K562 (cell line): ENCODE results near the gene NCAPD2. TPM values are rescaled to one million over a fixed set of nuclear protein-coding genes. Genes with fewer than 3 reads are reported as not detected.

Experiments used
- ATAC-seq: fragments of 200-7000 bp; cut with Tn5 transposase; 3 replicates; pipeline ENCODE4 v1.9.1; 2020; ENCODE audit warnings: moderate library complexity
- BruUV-seq: library from RNA; stranded (reverse); fragments of 400-500 nt; replicated peaks from 2 replicates; lab custom pipeline; 2021; lab: Mats Ljungman, UMichigan
- CTCF ChIA-PET: fragments of 300-600 bp; formaldehyde crosslinking; extraction: SDS; loops from one replicate; lab custom pipeline; 2021; ENCODE audit warnings: low intra/inter-chr PET ratio; lab: Yijun Ruan, JAX
- POLR2A ChIA-PET: fragments of 300-600, 350-650 bp; sonication (Branson Sonifier 250); formaldehyde crosslinking; extraction: SDS; loops from one replicate; lab custom pipeline; 2021; ENCODE audit warnings: antibody characterized with exemption, inconsistent platforms; lab: Yijun Ruan, JAX
- DNase-seq, 4 experiments: peaks; one replicate each; pipeline versions ENCODE4 v3.0.0 to v3.0.0-alpha.2; 2011 to 2018; ENCODE audit warnings: low spot score in 3 of 4, mixed read lengths in 3 of 4; ENCODE audit errors: extremely low read depth in 1 of 4
- FAIRE-seq: peaks from 2 replicates; lab custom pipeline; 2011; peaks lifted over from hg19 to GRCh38; lab: Jason Lieb, UNC
- H2AFZ ChIP-seq: 2 replicates; pipeline ENCODE4 v1.6.0; 2011; ENCODE audit warnings: low read depth, low read length, control low read depth, inconsistent platforms
- H3K27ac ChIP-seq: fragments of 200-600 bp; 3 replicates; pipeline ENCODE4 v1.8.0; 2011; ENCODE audit warnings: low read depth, mild to moderate bottlenecking, control low read depth, inconsistent platforms, low read length, moderate library complexity, mixed read lengths; ENCODE audit errors: extremely low read depth
- H3K27me3 ChIP-seq, 2 experiments: fragments of 300-600 bp in 1 of 2; 2 replicates in 1 of 2; 3 replicates in 1 of 2; pipeline versions ENCODE4 v1.6.0 to v1.8.0; 2011; ENCODE audit warnings: inconsistent platforms in 2 of 2, low read length in 2 of 2, mild to moderate bottlenecking in 1 of 2, mixed read lengths in 1 of 2, moderate library complexity in 1 of 2; ENCODE audit not compliant: control insufficient read depth in 2 of 2, insufficient read depth in 2 of 2
- H3K36me3 ChIP-seq: fragments of 300-600 bp; 3 replicates; pipeline ENCODE4 v1.8.0; 2011; ENCODE audit warnings: mild to moderate bottlenecking, low read length, inconsistent platforms; ENCODE audit not compliant: control insufficient read depth, insufficient read depth
- H3K4me1 ChIP-seq, 2 experiments: fragments of 200-600 bp in 1 of 2; replicated peaks in 1 of 2; 2 replicates in 1 of 2; 3 replicates in 1 of 2; pipeline versions ENCODE4 v1.5.1 to v1.8.0; 2011; ENCODE audit warnings: inconsistent platforms in 2 of 2, low read length in 2 of 2, mild to moderate bottlenecking in 1 of 2, mixed read lengths in 1 of 2, moderate library complexity in 1 of 2; ENCODE audit not compliant: control insufficient read depth in 2 of 2, insufficient read depth in 2 of 2
- H3K4me2 ChIP-seq: 2 replicates; pipeline ENCODE4 v1.6.1; 2011; ENCODE audit warnings: low read length, control low read depth, inconsistent platforms, mixed read lengths; ENCODE audit not compliant: insufficient read depth
- H3K4me3 ChIP-seq: fragments of 200-600 bp; sonication (generic), shearing (Covaris generic); 2 replicates; pipeline ENCODE4 v1.5.1; 2016; ENCODE audit warnings: control low read depth, inconsistent platforms
- H3K79me2 ChIP-seq: fragments of 200-600 bp; 3 replicates; pipeline ENCODE4 v1.8.0; 2011; ENCODE audit warnings: low read length, inconsistent platforms; ENCODE audit not compliant: control insufficient read depth, insufficient read depth
- H3K9ac ChIP-seq, 2 experiments: 2 replicates each; pipeline versions ENCODE4 v1.6.0 to v1.6.1; 2011; ENCODE audit warnings: low read depth in 2 of 2, low read length in 2 of 2, control low read depth in 1 of 2, inconsistent platforms in 1 of 2, mild to moderate bottlenecking in 1 of 2, mixed read lengths in 1 of 2; ENCODE audit not compliant: insufficient read depth in 1 of 2
- H3K9me1 ChIP-seq: one replicate; pipeline ENCODE4 v1.6.0; 2011; ENCODE audit warnings: inconsistent platforms, mild to moderate bottlenecking, low read length, moderate library complexity; ENCODE audit not compliant: control insufficient read depth, insufficient read depth
- H3K9me3 ChIP-seq: replicated peaks from 2 replicates; pipeline ENCODE4 v1.5.1; 2011; ENCODE audit warnings: low read depth, low read length, inconsistent platforms; ENCODE audit not compliant: control insufficient read depth, insufficient read depth
- H4K20me1 ChIP-seq: replicated peaks from 2 replicates; pipeline ENCODE4 v1.6.1; 2011; ENCODE audit warnings: low read length, inconsistent platforms, mixed read lengths; ENCODE audit not compliant: control insufficient read depth, insufficient read depth
- E2F3 ChIP-seq: fragments of 250-450 bp; sonication (Bioruptor Pico); IDR thresholded peaks from 2 replicates; pipeline ENCODE4 v1.4.0; 2020; ENCODE audit warnings: mild to moderate bottlenecking
- EGR1 ChIP-seq: fragments of 450-650 bp; conservative IDR thresholded peaks from 2 replicates; pipeline ENCODE4 v1.6.1; 2017; ENCODE audit warnings: mild to moderate bottlenecking
- FOXP1 ChIP-seq: sonication (generic); formaldehyde crosslinking; IDR thresholded peaks from 2 replicates; pipeline ENCODE4 v1.8.0; 2022; ENCODE audit warnings: mild to moderate bottlenecking, missing genetic modification reagents
- HDAC2 ChIP-seq: fragments of 450-650 bp; IDR thresholded peaks from 2 replicates; pipeline ENCODE4 v1.6.1; 2016; ENCODE audit warnings: mild to moderate bottlenecking
- SAP30 ChIP-seq: fragments of 200-600 bp; sonication (generic); IDR thresholded peaks from 2 replicates; pipeline ENCODE4 v1.6.1; 2012; ENCODE audit warnings: borderline replicate concordance, low read depth, mild to moderate bottlenecking, moderate library complexity, low read length, control low read depth, inconsistent platforms; ENCODE audit not compliant: insufficient read depth, poor library complexity, severe bottlenecking
- SMAD1 ChIP-seq: fragments of 150-350 bp; IDR thresholded peaks from 2 replicates; pipeline ENCODE4 v1.6.1; 2014; ENCODE audit warnings: low read length, low read depth; ENCODE audit not compliant: partially characterized antibody
- SRF ChIP-seq, 2 experiments: fragments of 250-450, 450-650 bp in 1 of 2; sonication (Bioruptor Pico) in 1 of 2; sonication (generic) in 1 of 2; formaldehyde crosslinking; IDR thresholded peaks; 2 replicates each; pipeline versions ENCODE4 v1.5.0 to v1.5.1; 2020 to 2022; ENCODE audit warnings: mild to moderate bottlenecking in 1 of 2, missing genetic modification reagents in 1 of 2
- THRAP3 ChIP-seq: fragments of 450-650 bp; IDR thresholded peaks from 2 replicates; pipeline ENCODE4 v1.6.1; 2016; ENCODE audit warnings: mild to moderate bottlenecking, inconsistent platforms, borderline replicate concordance
- ZBTB7A ChIP-seq: IDR thresholded peaks from 2 replicates; pipeline ENCODE4 v1.6.1; 2011; ENCODE audit warnings: low read depth, mild to moderate bottlenecking, low read length, moderate library complexity, borderline replicate concordance; ENCODE audit not compliant: control insufficient read depth
- ZNF239 ChIP-seq: fragments of 250-450 bp; sonication (Bioruptor Pico); IDR thresholded peaks from 2 replicates; pipeline ENCODE4 v1.4.0; 2020; ENCODE audit warnings: mild to moderate bottlenecking
- ZNF253 ChIP-seq: fragments of 250-450 bp; sonication (Bioruptor Pico); conservative IDR thresholded peaks from 2 replicates; pipeline ENCODE4 v1.6.1; 2021; ENCODE audit warnings: mild to moderate bottlenecking
- WGBS: fragments of 100-300 bp; shearing (Covaris generic); methylation state at CpG from one replicate; pipeline ENCODE4 v1.1.6; 2016; ENCODE audit warnings: low coverage, mixed read lengths; ENCODE audit not compliant: insufficient coverage; ENCODE audit errors: missing lambda C conversion rate; 5-methylcytosine and 5-hydroxymethylcytosine counted together
- in situ Hi-C: fragments of 300-500 bp; cut with MboI; formaldehyde crosslinking; loops from 4 replicates; pipeline ENCODE4 v1.15.0; 2018; ENCODE audit warnings: inconsistent platforms, mixed read lengths
- intact Hi-C: fragments of 100-400 bp; cut with micrococcal nuclease; formaldehyde crosslinking; loops from 2 replicates; pipeline ENCODE4 v1.14.2; 2022
- polyA plus RNA-seq, 8 experiments: library from polyadenylated mRNA; depleted of rRNA in 4 of 8; stranded (reverse) in 5 of 8; unstranded in 3 of 8; fragments of >200 nt; fragmentation: Nextera tagmentation in 2 of 8; fragmentation: Illumina TruSeq in 1 of 8; extraction: Ambion mirVana in 2 of 8; extraction: Trizol in 1 of 8; gene quantifications; 2 replicates each; pipeline versions ENCODE4 v1.2.1 to v1.2.3, GENCODE V29; 2011 to 2014; ENCODE audit warnings: inconsistent platforms in 1 of 8, missing spikeins in 1 of 8
- total RNA-seq, 7 experiments: library from RNA; depleted of rRNA in 6 of 7; stranded (reverse); fragments of >200 nt in 6 of 7; fragmentation: Illumina TruSeq in 2 of 7; extraction: Trizol in 2 of 7; gene quantifications; 2 replicates each; pipeline versions ENCODE4 v1.2.1 to v1.2.3, GENCODE V29; 2011 to 2021; ENCODE audit warnings: low replicate concordance in 1 of 7
- TF ChIP-seq, protein P1 (sequence below): fragments of 200-800 bp; sonication (Bioruptor generic); IDR thresholded peaks from 2 replicates; pipeline ENCODE4 v1.6.1; 2017; ENCODE audit warnings: missing genetic modification characterization, missing compliant biosample characterization

The NCAPD2 gene
- total and polyA plus RNA-seq, 9 of the 15 experiments (the other 6 are each of a cell fraction or from before 2014, with no cell fraction given): 16.9 to 93.7 (median 68.3) TPM

DNA sequence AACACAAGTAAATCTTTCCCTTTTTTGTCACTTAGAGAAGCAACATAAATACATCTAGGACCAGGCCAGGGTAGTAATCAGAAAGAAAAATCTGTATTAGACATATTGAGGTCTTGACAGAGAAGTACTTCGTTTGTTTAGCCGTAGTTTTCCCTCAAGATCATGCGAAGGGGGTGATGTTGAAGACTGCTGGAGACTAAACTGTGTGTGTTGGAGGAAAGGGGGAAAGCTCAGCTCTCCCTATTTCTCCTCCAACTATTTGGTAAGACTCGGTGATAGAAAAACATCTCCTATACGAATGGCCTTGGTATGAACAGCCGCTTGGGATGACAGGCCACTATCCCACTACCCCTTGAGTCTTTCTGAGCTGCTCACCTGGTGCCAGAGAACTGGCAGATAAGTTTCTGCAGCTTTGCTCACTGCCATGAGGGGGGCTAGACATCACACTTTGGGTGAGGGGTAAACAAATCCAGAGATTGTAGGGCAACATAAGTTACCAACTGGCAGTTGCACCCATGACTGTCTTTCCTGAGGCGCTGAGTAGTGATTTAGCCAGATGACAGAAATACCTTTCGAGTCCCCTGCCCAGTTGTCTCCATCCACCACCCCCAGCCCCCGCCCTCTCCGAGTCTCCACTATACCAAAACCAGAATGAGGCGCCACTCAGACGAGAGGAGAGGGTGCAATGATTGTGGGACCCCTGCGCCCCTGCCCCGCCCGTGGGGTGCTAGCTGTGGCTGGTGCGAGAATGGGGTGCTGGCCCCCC, 24.1 kb upstream of the NCAPD2 start:
- ChIA-PET POLR2A (interaction anchor here (0.6 to 2.3 kb wide), 20 partner anchors 8 to 474 kb away, joined by 3 to 12 read pairs (median 5); partner anchors contain the start of genes C12orf57, GAPDH, MRPL51 and RNU7-1), CTCF (no interaction called here)
- in situ Hi-C loops: loop anchor here (25.0 kb wide), 1 partner anchor 407 kb away; no protein-coding TSS in a partner anchor
- DNase-seq (peak in 1 of 4 experiments; percentile 46), FAIRE-seq (peak; percentile 15), ATAC-seq (peak; percentile 17; the same call in 2 of the 3 replicates)
- peak overlapping the region; percentile 86 for H2AFZ ChIP-seq
- no peaks in the 10 kb centered on the region for H3K27me3 ChIP-seq
- 38% methylated on average over 8 of the region's 16 CpGs for WGBS
- peaks cover 8% of the 10 kb centered on the region; the same call in 2 of the 3 replicates for H3K36me3 ChIP-seq
- H3K4me2 ChIP-seq: peak overlapping the region; percentile 84
- TSS peak; percentile 53 for BruUV-seq
- H4K20me1 ChIP-seq: no peaks in the 10 kb centered on the region
- H3K9me3 ChIP-seq: no peaks in the 10 kb centered on the region
- intact Hi-C loops: loop anchor here (5.0 kb wide), 1 partner anchor 132 kb away; no protein-coding TSS in a partner anchor
- TF ChIP-seq THRAP3 (no peak), EGR1 (peak; percentile 28; the same call in 1 of the 2 replicates), SMAD1 (no peak), SAP30 (peak; percentile 13), HDAC2 (no peak), ZNF239 (no peak), FOXP1 (no peak), SRF (CRISPR knock-in tag; IDR thresholded peaks at IDR 0.05) (no peak), ZNF253 (CRISPR knock-in tag) (no peak), E2F3 (no peak), ZBTB7A (peak; percentile 41; the same call in 1 of the 2 replicates)
- TF ChIP-seq, protein P1, sequence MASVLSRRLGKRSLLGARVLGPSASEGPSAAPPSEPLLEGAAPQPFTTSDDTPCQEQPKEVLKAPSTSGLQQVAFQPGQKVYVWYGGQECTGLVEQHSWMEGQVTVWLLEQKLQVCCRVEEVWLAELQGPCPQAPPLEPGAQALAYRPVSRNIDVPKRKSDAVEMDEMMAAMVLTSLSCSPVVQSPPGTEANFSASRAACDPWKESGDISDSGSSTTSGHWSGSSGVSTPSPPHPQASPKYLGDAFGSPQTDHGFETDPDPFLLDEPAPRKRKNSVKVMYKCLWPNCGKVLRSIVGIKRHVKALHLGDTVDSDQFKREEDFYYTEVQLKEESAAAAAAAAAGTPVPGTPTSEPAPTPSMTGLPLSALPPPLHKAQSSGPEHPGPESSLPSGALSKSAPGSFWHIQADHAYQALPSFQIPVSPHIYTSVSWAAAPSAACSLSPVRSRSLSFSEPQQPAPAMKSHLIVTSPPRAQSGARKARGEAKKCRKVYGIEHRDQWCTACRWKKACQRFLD: 0 out of 2 replicates have a peak, but pooled peaks have one; percentile 36
- H3K4me1 ChIP-seq: peaks cover 14 to 19% of the 10 kb centered on the region in 2 experiments; a peak in 4 of 5 replicates
- H3K27ac ChIP-seq: peak overlapping the region; percentile 63; the same call in 2 of the 3 replicates
- H3K4me3 ChIP-seq: peak overlapping the region; percentile 69
- H3K9me1 ChIP-seq: no peaks in the 10 kb centered on the region
- H3K9ac ChIP-seq: peak overlapping the region; percentile 52 to 92; a peak in 3 of 4 replicates
- no peaks in the 10 kb centered on the region; the same call in 2 of the 3 replicates for H3K79me2 ChIP-seq
